HCT116 (cell line): ENCODE measurements around the gene LUZP2. TPM values are rescaled to one million over a fixed set of nuclear protein-coding genes. Genes with fewer than 3 reads are reported as not detected.

Experiments used
- ATAC-seq: fragments of 200-7000 bp; cut with Tn5 transposase; 2 replicates; pipeline ENCODE4 v1.9.1; 2020; ENCODE audit warnings: mild to moderate bottlenecking, moderate library complexity
- BruUV-seq: library from RNA; stranded (reverse); fragments of 400-500 nt; replicated peaks from 2 replicates; lab custom pipeline; 2021; lab: Mats Ljungman, UMichigan
- CTCF ChIA-PET: fragments of 300-600 bp; sonication (Branson Sonifier 250); formaldehyde crosslinking; loops from one replicate; lab custom pipeline; 2021; ENCODE audit warnings: antibody characterized with exemption; lab: Charles Lee
- POLR2A ChIA-PET: fragments of 300-600, 350-600 bp; sonication (Branson Sonifier 250); formaldehyde crosslinking; loops from one replicate; lab custom pipeline; 2021; ENCODE audit warnings: antibody characterized with exemption; lab: Charles Lee
- RAD21 ChIA-PET, 2 experiments: fragments of 300-600 bp; sonication (Branson Sonifier 250); formaldehyde crosslinking; loops; one replicate each; lab custom pipeline; 2023; ENCODE audit warnings: low total read pairs in 2 of 2; ENCODE audit not compliant: uncharacterized antibody in 2 of 2, unreplicated experiment in 2 of 2, low non-redundant PET in 1 of 2; lab: Charles Lee
- DNase-seq: peaks from one replicate; pipeline ENCODE4 v3.0.0-alpha.2; 2010; ENCODE audit warnings: low read depth, low spot score
- H2AFZ ChIP-seq: fragments of 200-600 bp; shearing (Covaris generic), sonication (generic); 2 replicates; pipeline ENCODE4 v1.6.1; 2017; ENCODE audit warnings: low read depth, mixed run types, mixed read lengths, antibody characterized with exemption, low read length; ENCODE audit not compliant: poor library complexity, severe bottlenecking
- H3K27ac ChIP-seq: 2 replicates; pipeline ENCODE4 v1.5.1; 2012; ENCODE audit warnings: low read depth, low read length
- H3K27me3 ChIP-seq: fragments of 200-600 bp; sonication (generic); 2 replicates; pipeline ENCODE4 v1.6.1; 2016; ENCODE audit warnings: mixed run types, low read length, mixed read lengths; ENCODE audit not compliant: insufficient read depth
- H3K36me3 ChIP-seq, 2 experiments: fragments of 200-500 bp in 1 of 2; fragments of 200-600 bp in 1 of 2; sonication (Bioruptor generic) in 1 of 2; sonication (generic) in 1 of 2; 2 replicates each; pipeline versions ENCODE4 v1.5.1 to v1.6.1; 2014 to 2016; ENCODE audit warnings: low read length in 2 of 2, inconsistent platforms in 1 of 2, mixed read lengths in 1 of 2, mixed run types in 1 of 2; ENCODE audit not compliant: insufficient read depth in 2 of 2, control insufficient read depth in 1 of 2
- H3K4me1 ChIP-seq, 2 experiments: fragments of 200-600 bp in 1 of 2; sonication (generic) in 1 of 2; 2 replicates each; pipeline versions ENCODE4 v1.5.1 to v1.6.1; 2012 to 2017; ENCODE audit warnings: low read length in 2 of 2, inconsistent platforms in 1 of 2, mild to moderate bottlenecking in 1 of 2, mixed read lengths in 1 of 2, mixed run types in 1 of 2, moderate library complexity in 1 of 2; ENCODE audit not compliant: insufficient read depth in 2 of 2, control insufficient read depth in 1 of 2
- H3K4me2 ChIP-seq: fragments of 200-600 bp; sonication (generic); 2 replicates; pipeline ENCODE4 v1.6.1; 2017; ENCODE audit warnings: mixed run types, low read length, mixed read lengths
- H3K4me3 ChIP-seq, 2 experiments: fragments of 200-600 bp in 1 of 2; sonication (generic) in 1 of 2; replicated peaks in 1 of 2; 2 replicates each; pipeline ENCODE4 v1.5.1; 2011 to 2016; ENCODE audit warnings: low read length in 2 of 2, control low read depth in 1 of 2, low read depth in 1 of 2, mild to moderate bottlenecking in 1 of 2, mixed read lengths in 1 of 2, mixed run types in 1 of 2
- H3K79me2 ChIP-seq: fragments of 200-600 bp; sonication (generic); 2 replicates; pipeline ENCODE4 v1.6.1; 2017; ENCODE audit warnings: mild to moderate bottlenecking, mixed run types, low read length, moderate library complexity, mixed read lengths; ENCODE audit not compliant: insufficient read depth
- H3K9ac ChIP-seq: fragments of 200-600 bp; sonication (generic); 2 replicates; pipeline ENCODE4 v1.6.1; 2016; ENCODE audit warnings: low read length, mixed read lengths
- H3K9me2 ChIP-seq: fragments of 200-600 bp; sonication (generic), shearing (Covaris generic); 2 replicates; pipeline ENCODE4 v1.6.1; 2017; ENCODE audit warnings: mixed run types, mild to moderate bottlenecking, moderate library complexity; ENCODE audit not compliant: insufficient read depth
- H3K9me3 ChIP-seq, 2 experiments: fragments of 200-500 bp in 1 of 2; fragments of 200-600 bp in 1 of 2; sonication (Bioruptor generic) in 1 of 2; sonication (generic) in 1 of 2; 2 replicates each; pipeline ENCODE4 v1.6.1; 2014 to 2017; ENCODE audit warnings: low read length in 2 of 2, mixed read lengths in 2 of 2, inconsistent platforms in 1 of 2, low read depth in 1 of 2, mild to moderate bottlenecking in 1 of 2, mixed run types in 1 of 2, moderate library complexity in 1 of 2; ENCODE audit not compliant: control insufficient read depth in 1 of 2, insufficient read depth in 1 of 2
- H4K20me1 ChIP-seq: fragments of 200-600 bp; sonication (generic), shearing (Covaris generic); 2 replicates; pipeline ENCODE4 v1.6.1; 2017; ENCODE audit warnings: mixed run types, mild to moderate bottlenecking, moderate library complexity; ENCODE audit not compliant: insufficient read depth
- ATF3 ChIP-seq: IDR thresholded peaks from 2 replicates; pipeline ENCODE4 v1.6.1; 2012
- CBX3 ChIP-seq: IDR thresholded peaks from 2 replicates; pipeline ENCODE4 v1.6.1; 2012; ENCODE audit warnings: low read depth
- CEBPB ChIP-seq: IDR thresholded peaks from 2 replicates; pipeline ENCODE4 v1.6.1; 2012; ENCODE audit warnings: low read depth
- EGR1 ChIP-seq: IDR thresholded peaks from 2 replicates; pipeline ENCODE4 v1.6.1; 2012; ENCODE audit warnings: low read depth
- ELF1 ChIP-seq: IDR thresholded peaks from 2 replicates; pipeline ENCODE4 v1.6.1; 2012; ENCODE audit warnings: low read depth, borderline replicate concordance
- EZH2 ChIP-seq: fragments of 200-600 bp; sonication (generic); IDR thresholded peaks from 2 replicates; pipeline ENCODE4 v1.6.1; 2017; ENCODE audit warnings: antibody characterized with exemption, mixed run types
- EZH2phosphoT487 ChIP-seq: fragments of 200-600 bp; IDR thresholded peaks from 2 replicates; pipeline ENCODE4 v1.6.1; 2018; ENCODE audit warnings: antibody characterized with exemption, borderline replicate concordance
- FOSL1 ChIP-seq: IDR thresholded peaks from 2 replicates; pipeline ENCODE4 v1.6.1; 2012; ENCODE audit warnings: low read depth
- JUND ChIP-seq: IDR thresholded peaks from 2 replicates; pipeline ENCODE4 v1.6.1; 2012
- POLR2A ChIP-seq: IDR thresholded peaks from 2 replicates; pipeline ENCODE4 v1.7.0; 2011; ENCODE audit warnings: borderline replicate concordance; ENCODE audit not compliant: insufficient read depth, insufficient read length; ENCODE audit errors: extremely low read depth
- POLR2AphosphoS5 ChIP-seq: IDR thresholded peaks from 2 replicates; pipeline ENCODE4 v1.6.1; 2011; ENCODE audit warnings: mild to moderate bottlenecking, low read depth, low read length, moderate library complexity
- RAD21 ChIP-seq: IDR thresholded peaks from 2 replicates; pipeline ENCODE4 v1.6.1; 2012; ENCODE audit warnings: low read depth, mild to moderate bottlenecking
- REST ChIP-seq: IDR thresholded peaks from 2 replicates; pipeline ENCODE4 v1.6.1; 2012; ENCODE audit warnings: low read depth
- SRF ChIP-seq: IDR thresholded peaks from 2 replicates; pipeline ENCODE4 v1.6.1; 2012; ENCODE audit warnings: low read depth
- TCF7L2 ChIP-seq: IDR thresholded peaks from 2 replicates; pipeline ENCODE4 v1.7.0; 2011; ENCODE audit warnings: borderline replicate concordance, inconsistent platforms; ENCODE audit not compliant: insufficient read depth, insufficient read length; ENCODE audit errors: extremely low read depth
- YY1 ChIP-seq: IDR thresholded peaks from 2 replicates; pipeline ENCODE4 v1.6.1; 2011; ENCODE audit warnings: low read length, low read depth, moderate library complexity, mild to moderate bottlenecking; ENCODE audit not compliant: insufficient replicate concordance; ENCODE audit errors: extremely low read depth
- ZNF274 ChIP-seq: fragments of 200-500 bp; sonication (Bioruptor generic); IDR thresholded peaks from 2 replicates; pipeline ENCODE4 v1.6.1; 2014; ENCODE audit warnings: mild to moderate bottlenecking, low read depth, low read length, inconsistent platforms
- intact Hi-C: fragments of 100-400 bp; cut with micrococcal nuclease; formaldehyde crosslinking; loops from 2 replicates; pipeline ENCODE4 v1.10.0; 2022
- total RNA-seq: library from RNA; stranded (reverse); gene quantifications from one replicate; pipeline ENCODE4 v1.2.1, GENCODE V29; 2021; ENCODE audit not compliant: unreplicated experiment
- TF ChIP-seq, protein P1 (sequence below), 3 experiments: fragments of 200-600 bp in 1 of 3; sonication (generic) in 1 of 3; IDR thresholded peaks in 2 of 3; conservative IDR thresholded peaks in 1 of 3; 2 replicates each; pipeline ENCODE4 v1.5.1; 2012 to 2017; ENCODE audit warnings: low read depth in 2 of 3, low read length in 2 of 3, antibody characterized with exemption in 1 of 3, borderline replicate concordance in 1 of 3, control low read depth in 1 of 3, mild to moderate bottlenecking in 1 of 3, mixed read lengths in 1 of 3, mixed run types in 1 of 3, moderate library complexity in 1 of 3; ENCODE audit not compliant: insufficient read depth in 1 of 3
- TF ChIP-seq, protein P2 (sequence below): IDR thresholded peaks from 2 replicates; pipeline ENCODE4 v1.6.1; 2012
- TF ChIP-seq, protein P3 (sequence below): IDR thresholded peaks from 2 replicates; pipeline ENCODE4 v1.6.1; 2011; ENCODE audit warnings: mild to moderate bottlenecking, low read length, moderate library complexity; ENCODE audit not compliant: insufficient replicate concordance; ENCODE audit errors: extremely low read depth

Gene LUZP2
- total RNA-seq, 1 experiment from 2014 or later = not detected

- no TSS peak for BruUV-seq
- H3K4me2 ChIP-seq = no peak overlapping the region
Observed at GRCh38 chr11:24734742-24735237, 237.9 kb downstream of the LUZP2 start.

More at GRCh38 chr11:24734742-24735237, 237.9 kb downstream of the LUZP2 start:
- H3K79me2 ChIP-seq = no peaks in the 10 kb centered on the region
- no peak overlapping the region for H3K4me3 ChIP-seq
- POLR2A ChIA-PET = no interaction called here
- H3K9me2 ChIP-seq = no peaks in the 10 kb centered on the region
- TF ChIP-seq EGR1 = no peak
- TF ChIP-seq EZH2phosphoT487 = no peak
- TF ChIP-seq POLR2A = no peak
- TF ChIP-seq ATF3 = no peak
- TF ChIP-seq CEBPB = no peak
- TF ChIP-seq RAD21 = no peak
- no peak for TF ChIP-seq JUND
- TF ChIP-seq, protein P1, sequence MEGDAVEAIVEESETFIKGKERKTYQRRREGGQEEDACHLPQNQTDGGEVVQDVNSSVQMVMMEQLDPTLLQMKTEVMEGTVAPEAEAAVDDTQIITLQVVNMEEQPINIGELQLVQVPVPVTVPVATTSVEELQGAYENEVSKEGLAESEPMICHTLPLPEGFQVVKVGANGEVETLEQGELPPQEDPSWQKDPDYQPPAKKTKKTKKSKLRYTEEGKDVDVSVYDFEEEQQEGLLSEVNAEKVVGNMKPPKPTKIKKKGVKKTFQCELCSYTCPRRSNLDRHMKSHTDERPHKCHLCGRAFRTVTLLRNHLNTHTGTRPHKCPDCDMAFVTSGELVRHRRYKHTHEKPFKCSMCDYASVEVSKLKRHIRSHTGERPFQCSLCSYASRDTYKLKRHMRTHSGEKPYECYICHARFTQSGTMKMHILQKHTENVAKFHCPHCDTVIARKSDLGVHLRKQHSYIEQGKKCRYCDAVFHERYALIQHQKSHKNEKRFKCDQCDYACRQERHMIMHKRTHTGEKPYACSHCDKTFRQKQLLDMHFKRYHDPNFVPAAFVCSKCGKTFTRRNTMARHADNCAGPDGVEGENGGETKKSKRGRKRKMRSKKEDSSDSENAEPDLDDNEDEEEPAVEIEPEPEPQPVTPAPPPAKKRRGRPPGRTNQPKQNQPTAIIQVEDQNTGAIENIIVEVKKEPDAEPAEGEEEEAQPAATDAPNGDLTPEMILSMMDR (IDR thresholded peaks at IDR 0.05 in 2 of 3, conservative IDR thresholded peaks at IDR 0.05 in 1 of 3; ENCODE audit: borderline replicate concordance in 1 of 3, insufficient read depth in 1 of 3, low read depth in 2 of 3, low read length in 2 of 3) = no peak
- TF ChIP-seq, protein P2, sequence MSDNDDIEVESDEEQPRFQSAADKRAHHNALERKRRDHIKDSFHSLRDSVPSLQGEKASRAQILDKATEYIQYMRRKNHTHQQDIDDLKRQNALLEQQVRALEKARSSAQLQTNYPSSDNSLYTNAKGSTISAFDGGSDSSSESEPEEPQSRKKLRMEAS = no peak
- TF ChIP-seq CBX3 = no peak
- no peak for TF ChIP-seq ELF1
- no peak for TF ChIP-seq YY1
- no peak for TF ChIP-seq ZNF274
- no peak for TF ChIP-seq TCF7L2
- no peak for TF ChIP-seq POLR2AphosphoS5
- no peak for TF ChIP-seq REST
- no peak for TF ChIP-seq FOSL1
- TF ChIP-seq, protein P3, sequence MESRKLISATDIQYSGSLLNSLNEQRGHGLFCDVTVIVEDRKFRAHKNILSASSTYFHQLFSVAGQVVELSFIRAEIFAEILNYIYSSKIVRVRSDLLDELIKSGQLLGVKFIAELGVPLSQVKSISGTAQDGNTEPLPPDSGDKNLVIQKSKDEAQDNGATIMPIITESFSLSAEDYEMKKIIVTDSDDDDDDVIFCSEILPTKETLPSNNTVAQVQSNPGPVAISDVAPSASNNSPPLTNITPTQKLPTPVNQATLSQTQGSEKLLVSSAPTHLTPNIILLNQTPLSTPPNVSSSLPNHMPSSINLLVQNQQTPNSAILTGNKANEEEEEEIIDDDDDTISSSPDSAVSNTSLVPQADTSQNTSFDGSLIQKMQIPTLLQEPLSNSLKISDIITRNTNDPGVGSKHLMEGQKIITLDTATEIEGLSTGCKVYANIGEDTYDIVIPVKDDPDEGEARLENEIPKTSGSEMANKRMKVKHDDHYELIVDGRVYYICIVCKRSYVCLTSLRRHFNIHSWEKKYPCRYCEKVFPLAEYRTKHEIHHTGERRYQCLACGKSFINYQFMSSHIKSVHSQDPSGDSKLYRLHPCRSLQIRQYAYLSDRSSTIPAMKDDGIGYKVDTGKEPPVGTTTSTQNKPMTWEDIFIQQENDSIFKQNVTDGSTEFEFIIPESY = no peak
- TF ChIP-seq SRF = no peak
- no peak for TF ChIP-seq EZH2
- TF ChIP-seq, all 23 proteins: peak for 0
- Histone ChIP-seq H2AFZ (no peak overlapping the region), H3K36me3 (no peaks in the 10 kb centered on the region), H3K27ac (no peak overlapping the region), H3K27me3 (no peaks in the 10 kb centered on the region), H4K20me1 (no peaks in the 10 kb centered on the region), H3K4me1 (no peaks in the 10 kb centered on the region), H3K9ac (no peak overlapping the region), H3K9me3 (peaks cover 6 to 30% of the 10 kb centered on the region in 2 experiments; a peak in 2 of 4 replicates)
- CTCF ChIA-PET = no interaction called here
- ATAC-seq (no peak), DNase-seq (no peak)
- RAD21 ChIA-PET = no interaction called here
- intact Hi-C loops = no loop called here
